GM11168 (cell line): ENCODE data around the gene CCL7.

Experiments
- in situ Hi-C: fragments of 300-500 bp; cut with MboI; formaldehyde crosslinking; loops from one replicate; pipeline ENCODE4 v1.12.0; 2022; ENCODE audit warnings: low sequenced_read_pairs; ENCODE audit not compliant: unreplicated experiment

The CCL7 gene

DNA sequence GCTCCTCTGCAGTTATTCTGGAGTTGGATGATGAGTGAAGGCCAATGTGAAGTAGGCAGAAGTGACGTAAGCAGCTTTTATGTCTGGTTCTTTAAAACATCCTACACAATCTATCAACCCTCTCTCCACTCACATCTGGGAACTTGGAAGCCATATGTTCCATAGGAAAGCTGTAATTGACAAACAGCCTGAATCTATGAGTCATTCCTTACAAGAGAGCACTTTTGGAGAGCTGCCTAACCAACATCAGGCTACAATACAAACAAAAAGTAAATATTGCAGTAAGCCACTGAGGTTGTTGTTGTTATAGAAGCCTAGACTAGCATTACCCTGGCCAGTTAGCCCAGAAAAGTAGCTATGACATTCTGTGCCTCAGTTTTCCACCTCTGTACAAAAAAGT lies 5.9 kb downstream of the CCL7 start:
- in situ Hi-C loops: no loop called here

DNA sequence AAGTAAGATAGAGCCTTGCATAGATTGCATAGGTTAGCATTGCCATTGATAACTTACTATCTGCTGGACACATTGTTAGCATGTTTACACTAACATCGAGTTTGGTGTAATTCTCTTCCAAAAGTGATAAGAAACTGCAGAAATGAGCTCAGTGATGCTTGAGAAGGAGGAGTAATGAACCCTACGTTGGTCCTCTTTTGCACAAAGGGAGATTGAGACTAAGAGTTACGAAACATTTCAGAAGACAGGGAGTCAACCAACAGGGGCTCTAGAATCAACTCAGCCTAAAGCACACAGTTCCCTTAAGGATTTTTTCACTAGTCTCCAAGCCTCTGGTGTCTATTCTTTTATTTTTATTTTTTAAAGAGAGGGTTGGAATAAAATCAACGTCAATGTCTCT lies 6.8 kb downstream of the CCL7 start:
- in situ Hi-C loops: no loop called here

DNA sequence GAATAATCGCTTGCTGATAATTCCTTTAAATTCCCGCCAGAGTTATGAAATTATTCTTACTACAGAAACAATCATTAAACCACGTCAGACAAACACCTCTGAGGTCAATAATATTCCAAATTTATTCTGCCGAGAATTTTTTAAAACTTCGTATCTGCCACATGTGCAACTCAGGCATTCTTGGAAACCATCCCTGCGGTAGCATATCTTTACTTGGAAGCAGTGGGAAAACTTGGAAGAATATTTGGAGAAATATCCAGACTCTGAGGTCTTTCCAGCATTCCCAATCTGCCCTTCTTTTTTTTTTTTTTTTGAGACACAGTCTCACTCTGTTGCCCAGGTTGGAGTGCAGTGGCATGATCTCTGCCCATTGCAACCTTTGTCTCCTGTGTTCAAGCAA lies 13.6 kb downstream of the CCL7 start:
- in situ Hi-C loops: no loop called here

DNA sequence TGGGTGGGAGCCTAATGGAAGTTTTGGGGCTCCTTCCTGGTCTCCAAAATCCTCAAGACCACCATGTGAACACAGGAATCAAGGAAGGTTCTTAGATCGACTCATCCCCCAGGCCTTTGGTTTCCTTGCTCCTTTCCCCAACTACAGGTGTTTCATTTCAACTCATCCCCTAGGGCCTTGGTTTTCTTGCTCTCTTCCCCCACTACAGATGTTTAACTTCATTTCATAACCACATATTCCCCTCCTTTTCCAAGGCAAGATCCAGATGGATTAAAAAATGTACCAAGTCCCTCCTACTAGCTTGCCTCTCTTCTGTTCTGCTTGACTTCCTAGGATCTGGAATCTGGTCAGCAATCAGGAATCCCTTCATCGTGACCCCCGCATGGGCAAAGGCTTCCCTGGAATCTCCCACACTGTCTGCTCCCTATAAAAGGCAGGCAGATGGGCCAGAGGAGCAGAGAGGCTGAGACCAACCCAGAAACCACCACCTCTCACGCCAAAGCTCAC lies 15.3 kb downstream of the CCL7 start, which contains the start of gene CCL11:
CCL11 (plus strand) TSS at position 457 of the 507 bp plus-strand sequence. CDS start 67 bp downstream, outside the sequence.
- in situ Hi-C loops: no loop called here

DNA sequence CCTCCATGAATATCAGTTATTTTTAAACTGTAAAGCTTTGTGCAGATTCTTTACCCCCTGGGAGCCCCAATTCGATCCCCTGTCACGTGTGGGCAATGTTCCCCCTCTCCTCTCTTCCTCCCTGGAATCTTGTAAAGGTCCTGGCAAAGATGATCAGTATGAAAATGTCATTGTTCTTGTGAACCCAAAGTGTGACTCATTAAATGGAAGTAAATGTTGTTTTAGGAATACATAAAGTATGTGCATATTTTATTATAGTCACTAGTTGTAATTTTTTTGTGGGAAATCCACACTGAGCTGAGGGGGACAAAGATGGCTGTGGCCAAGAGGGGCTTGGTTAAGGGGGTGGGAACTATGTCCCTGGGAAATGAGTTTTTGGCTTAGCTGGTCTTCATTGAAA lies 17.9 kb downstream of the CCL7 start:
- in situ Hi-C loops: no loop called here

DNA sequence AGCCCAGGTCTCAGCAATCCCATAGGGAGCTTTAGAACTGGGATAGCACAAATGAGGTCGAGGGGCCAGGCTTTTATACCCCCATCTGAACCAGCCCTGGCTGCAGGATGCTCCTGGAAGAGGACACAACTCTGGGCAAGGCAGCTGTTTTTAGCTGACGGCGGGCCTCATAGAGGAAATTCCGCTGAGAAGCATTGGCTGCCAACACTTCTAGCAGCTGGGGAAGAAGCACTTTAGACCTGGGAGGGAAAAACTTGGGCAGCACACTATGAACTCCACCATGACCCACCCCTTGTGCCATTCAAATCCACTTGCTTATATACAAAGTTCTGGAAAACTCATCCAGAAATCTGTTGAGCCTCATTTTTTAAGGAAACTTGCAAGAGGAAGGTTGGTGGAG lies 20.6 kb downstream of the CCL7 start:
- in situ Hi-C loops: no loop called here

DNA sequence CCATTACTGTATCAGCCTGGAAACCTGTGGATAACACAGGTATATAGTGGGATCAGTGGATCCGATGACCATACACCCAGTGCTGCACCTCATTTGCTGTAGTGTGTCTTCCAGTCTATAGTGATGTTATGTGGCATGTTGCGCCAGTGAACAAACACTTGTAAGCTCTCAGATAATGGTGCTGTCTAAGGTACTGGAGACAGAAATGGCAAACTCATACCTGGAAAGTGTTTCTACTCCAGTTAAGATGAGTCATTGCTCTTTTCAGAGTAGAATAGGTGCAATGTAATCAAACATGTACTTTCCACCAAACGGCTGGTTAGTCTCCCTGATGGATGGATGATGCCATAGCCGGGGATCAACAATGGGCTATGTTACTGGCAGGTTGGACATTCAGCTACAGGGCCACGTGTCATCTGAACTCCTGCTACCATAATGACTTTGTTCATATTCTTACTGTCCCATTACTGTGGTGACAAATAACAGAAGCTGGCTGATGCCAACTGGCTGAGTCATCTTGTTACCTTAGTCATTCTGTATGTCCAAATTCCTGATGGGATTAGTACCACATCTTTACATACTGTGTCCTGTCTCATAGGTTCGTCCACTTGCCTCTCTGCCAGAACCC lies 21.8 kb downstream of the CCL7 start:
- in situ Hi-C loops: no loop called here

DNA sequence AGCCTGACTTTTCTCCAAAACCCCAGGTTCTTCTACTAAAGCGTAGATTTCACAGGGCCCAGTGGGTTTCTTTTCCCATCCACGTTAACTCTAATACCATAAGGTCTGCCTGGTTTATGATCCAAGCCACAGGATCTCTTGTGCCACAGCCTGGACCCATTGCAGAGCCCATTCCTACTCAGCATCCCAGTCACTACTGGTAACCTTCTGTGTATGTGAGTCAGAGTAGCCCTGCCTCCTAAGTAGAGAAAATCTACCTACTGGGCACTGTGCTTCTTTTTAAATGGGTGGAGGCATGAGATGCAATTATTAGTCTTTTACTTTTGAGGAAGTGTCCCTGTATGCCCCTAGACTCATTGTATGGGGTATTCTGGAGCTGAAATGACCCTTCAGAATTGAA lies 29.0 kb downstream of the CCL7 start:
- in situ Hi-C loops: no loop called here

DNA sequence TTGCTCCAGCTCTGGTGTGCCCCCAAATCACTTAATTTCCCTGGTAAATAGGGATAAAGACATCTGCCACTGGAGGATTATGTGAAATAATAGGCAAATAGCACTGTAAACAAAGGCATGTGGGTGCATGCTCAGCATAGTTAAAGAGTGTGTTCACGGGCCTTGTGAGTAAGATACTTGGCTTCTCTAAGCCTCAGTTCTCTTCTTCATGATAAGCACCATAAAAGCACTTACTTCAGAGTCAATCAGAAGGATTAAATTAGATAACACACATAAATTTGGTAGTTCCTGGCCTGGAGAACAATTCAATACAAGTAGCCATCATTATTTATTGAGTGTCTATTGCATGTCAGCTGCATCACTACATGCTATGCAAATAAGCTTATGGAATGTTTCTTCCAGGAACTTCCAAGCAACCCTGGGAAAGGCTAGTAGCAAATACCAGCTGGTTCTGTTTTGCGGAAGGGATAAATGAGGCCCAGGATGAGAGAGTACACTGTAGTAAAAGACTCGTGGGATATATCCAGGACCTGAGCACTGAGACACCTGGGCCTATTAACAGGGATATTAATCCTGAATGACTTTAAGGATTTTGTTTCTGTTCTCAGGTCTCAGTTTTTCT lies 30.0 kb downstream of the CCL7 start:
- in situ Hi-C loops: no loop called here

DNA sequence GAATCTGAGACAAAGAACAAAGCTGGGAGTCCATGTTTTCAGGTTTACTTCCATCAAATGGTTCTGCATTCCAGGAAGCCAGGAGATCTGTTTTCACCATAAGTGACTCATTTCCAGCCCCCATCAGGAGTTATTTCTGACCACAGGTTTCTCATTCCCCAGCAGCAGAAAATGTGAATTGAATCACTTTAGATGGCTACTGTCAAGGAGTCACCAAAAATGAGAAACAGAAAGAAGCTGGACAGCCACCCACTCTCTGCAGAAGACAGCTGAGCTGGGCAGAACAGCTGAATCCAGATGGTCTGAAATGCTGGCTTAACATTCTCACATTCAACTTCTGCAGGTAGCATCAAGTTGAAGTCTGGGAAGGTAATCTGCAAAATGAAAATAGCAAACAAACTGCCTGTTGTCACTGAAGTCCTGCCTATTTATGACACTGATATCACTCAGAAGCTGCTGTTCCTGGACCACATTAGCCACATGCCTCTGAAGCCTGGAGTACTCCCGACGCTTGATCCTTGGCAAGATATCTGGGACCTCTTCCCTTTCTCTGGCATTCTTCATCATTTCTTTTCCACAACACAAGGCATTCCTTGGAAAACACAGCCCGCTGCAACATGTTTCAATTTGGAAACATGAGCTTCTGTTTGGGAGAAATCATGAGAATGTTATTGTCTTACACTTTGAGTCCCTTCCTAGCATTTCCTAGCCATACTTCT lies 30.8 kb downstream of the CCL7 start:
- in situ Hi-C loops: no loop called here

DNA sequence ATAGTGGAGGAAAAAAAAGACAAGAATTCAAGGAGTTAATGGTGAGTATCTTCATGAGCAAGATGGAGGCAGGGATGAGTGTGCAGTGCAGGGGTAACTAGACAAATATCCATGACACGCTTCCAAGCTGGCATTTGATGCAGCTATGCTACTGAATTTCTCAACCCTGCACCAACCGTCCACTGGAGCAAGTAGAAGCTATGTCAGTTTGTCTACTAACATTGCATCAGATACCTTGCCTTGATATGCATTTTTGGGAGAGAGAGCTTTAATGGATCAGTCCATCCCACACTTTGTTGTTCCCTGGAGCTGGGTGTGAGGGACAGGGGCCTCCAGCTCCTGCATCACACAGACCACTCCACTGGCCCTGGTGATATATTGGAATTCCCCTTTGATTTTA lies 32.0 kb downstream of the CCL7 start:
- in situ Hi-C loops: no loop called here

DNA sequence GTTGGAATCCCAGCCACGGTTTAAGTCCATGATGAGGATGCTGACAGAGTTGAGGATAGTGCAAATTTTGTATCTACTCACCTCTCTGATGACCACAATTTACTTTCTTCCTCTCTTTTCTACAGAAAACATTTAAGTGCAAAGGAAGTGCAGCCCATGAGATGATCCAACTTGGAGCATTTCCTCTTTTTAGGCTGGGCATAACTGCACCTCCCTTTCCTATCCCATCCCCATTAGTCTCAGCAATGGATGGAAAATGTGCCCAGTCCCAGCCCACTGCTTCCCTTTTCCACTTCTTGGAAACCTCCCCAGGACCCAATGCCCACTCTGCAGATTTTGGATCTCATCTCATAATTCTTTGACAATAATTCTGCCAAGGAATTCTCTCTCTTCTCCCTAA lies 32.6 kb downstream of the CCL7 start:
- in situ Hi-C loops: no loop called here

DNA sequence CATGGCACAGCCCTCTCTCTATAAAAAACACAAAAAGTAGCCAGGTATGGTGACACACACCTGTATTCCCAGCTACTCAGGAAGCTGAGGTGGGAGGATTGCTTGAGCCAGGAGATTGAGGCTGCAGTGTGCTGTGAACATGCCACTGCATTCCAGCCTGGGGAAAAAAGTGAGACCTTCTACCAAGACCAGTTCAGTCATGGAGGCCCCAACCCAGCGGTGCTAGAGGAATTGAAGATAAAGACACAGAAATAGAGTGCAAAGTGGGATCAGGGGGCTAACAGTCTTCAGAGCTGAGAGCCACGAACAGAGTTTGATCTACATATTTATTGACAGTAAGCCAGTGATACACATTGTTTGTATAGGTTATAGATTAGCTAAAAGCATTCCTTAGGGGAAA lies 33.6 kb downstream of the CCL7 start:
- in situ Hi-C loops: no loop called here

DNA sequence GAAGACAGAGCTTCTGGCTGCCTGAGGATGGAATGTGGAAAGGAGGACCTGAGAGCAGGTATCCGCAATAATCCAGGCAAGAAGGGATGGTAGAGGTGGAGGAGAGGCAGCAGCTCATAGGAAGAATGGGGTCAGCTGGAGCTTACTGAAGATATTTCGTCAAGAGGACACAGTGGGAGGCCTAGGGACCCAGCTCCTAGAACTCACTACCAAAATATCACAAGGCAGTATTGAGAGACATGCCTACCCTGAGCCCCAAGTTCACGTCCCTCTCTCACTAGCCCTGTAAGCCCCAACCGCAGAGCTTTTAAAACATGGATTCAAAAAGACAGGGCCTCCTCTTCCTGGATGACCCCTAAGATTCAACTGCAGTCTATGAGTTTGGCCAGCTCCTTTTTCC lies 35.0 kb downstream of the CCL7 start:
- in situ Hi-C loops: no loop called here

DNA sequence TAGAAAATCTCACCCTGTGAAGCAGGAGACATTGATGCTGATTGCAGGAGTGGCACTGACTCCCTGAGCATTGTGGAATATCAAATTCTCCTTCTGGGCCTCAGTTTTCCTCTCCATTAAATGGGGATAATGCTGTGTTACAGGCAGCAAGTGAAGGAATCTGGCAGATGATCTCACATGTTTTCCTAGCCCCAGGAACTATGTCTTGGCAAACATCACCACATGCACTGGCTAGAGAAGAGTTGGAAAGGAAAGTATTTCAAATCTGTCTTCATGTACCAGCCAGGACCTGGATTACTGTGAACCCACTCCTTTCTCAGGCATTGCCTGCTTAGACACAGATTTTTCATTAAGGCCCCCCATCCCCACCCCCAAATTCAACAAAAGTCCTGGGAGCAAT lies 35.6 kb downstream of the CCL7 start:
- in situ Hi-C loops: no loop called here

DNA sequence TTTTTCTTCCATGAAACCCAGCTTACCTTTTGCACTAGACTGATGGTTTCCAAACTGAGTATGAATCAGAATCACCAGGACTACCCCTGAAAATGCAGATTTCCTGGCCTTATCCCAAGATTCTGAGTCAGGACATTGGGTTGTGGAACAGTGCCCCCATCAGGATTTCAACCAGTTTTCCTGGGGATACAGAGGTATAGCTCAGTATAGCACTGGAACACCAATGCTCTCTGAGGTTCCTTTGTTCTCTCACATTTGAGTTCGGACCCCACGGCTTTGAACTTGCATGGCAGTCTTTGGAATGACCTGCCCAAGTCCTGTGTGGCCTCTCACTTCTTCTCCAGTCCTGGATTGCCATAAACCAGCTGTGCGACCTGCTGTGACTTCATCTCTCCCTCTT lies 36.4 kb downstream of the CCL7 start:
- in situ Hi-C loops: no loop called here

DNA sequence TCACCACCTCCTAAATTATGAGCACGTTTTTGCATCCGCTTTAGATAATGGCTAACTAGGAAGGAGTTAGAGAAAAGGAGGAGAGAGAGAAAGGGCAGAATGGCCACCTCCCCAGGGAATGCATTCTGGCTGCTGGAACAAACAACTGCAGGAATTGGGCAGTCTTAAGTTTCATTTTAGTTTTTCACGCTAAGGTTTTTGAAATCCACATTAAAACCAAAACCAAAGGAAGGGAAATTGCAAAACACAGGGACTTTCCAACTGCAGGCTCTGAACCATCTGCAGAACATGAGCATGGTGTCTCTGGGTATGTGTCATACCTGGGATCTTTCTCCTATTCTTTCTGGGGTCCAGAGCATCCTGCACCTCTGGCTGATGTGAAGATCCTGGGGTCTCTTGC lies 37.1 kb downstream of the CCL7 start:
- in situ Hi-C loops: no loop called here

DNA sequence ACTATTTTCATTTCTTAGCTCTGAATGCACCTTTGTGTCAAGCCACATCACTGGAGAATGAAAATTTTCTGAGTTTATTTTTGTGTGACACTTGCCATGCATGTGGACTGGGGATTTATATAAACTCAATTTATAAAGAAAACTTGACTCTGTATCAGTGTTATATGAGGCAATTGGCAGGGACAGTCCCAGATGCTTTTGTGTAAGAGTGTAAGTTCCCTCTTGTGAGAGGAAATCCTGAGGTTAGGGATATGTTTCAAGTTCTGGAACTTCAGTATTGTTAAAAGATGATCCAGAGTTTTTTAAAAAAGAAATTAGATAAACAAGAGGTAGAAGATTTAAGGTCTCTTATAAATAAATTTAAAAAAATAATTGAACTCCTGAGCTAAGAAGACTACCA lies 38.4 kb downstream of the CCL7 start:
- in situ Hi-C loops: no loop called here

DNA sequence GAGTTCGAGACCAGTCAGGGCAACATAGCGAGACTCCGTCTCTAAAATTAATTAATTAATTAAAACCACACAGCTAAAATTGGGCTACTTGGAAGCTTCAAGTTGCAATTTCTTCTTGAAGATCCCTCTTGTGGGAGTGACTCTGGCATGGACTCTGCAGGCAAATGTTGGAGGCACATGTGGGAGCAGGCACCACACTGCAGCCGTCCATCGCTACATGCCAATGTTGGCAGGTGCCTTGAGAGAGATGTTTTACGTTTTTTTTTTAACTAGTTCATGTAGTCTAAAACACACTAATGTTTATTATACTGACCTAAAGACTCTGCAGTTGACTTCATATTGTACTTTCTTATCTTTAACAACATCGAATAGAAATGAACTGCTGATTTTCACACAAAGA lies 41.3 kb downstream of the CCL7 start:
- in situ Hi-C loops: no loop called here

DNA sequence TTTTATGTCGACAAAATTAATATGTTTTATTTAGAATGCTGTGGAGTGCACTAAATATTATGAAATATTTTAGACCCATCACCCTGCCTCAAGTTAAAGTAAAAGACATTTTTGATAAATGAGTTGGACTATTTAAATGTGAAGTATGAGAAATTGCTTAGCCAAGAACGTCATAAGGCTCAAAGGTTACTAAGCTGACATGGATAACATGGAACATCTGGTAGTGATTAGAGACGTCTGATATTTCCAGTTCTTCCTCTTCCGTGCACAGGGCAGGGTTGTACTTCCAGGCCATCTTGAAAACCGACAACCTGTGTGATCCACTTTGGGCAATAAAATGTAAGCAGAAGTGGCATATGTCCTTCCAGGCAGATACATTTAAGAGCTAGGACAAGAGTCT lies 42.1 kb downstream of the CCL7 start:
- in situ Hi-C loops: no loop called here

DNA sequence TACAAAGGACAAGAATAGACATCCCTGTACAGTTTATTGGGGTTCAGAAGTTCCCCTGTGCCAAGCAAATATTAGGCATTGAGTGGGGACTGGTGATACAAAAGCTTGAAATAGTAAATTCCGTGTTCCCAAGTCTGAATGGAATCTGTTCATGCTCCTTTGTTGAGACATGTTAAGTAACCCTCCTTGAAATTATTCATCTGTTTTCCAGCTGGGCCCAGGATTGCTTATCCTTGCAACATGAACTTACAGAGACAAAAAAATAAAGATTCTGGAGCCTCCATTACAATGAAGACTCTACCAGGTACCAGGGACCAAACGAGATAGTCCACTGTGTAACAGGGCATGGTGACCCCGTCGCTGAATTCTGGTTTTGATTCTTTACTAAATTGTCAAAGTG lies 43.1 kb downstream of the CCL7 start:
- in situ Hi-C loops: no loop called here

DNA sequence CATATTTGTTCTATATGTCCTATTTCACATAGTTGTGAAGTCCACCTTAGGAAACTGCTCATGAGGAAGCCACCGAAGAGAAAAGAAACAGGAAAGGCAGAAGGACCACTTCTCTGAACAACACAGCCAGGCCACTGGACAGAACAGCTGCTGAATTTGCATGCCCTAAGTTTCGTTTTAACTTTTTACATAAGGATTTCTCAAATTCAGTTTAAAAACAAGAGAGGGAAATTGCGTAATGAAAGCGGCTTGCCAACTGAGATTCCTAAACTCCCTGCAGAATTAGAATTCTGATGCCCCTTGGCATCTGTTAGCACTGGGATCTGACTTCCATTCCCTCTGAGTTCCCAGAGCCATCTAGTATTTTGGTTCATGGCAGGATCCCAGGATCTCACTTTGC lies 44.3 kb downstream of the CCL7 start:
- in situ Hi-C loops: no loop called here
